GM19023 (cell line): ENCODE results near the gene LIM2.

Experiments used
- ATAC-seq: cut with Tn5 transposase; IDR thresholded peaks from one replicate; pipeline ENCODE4 v1.9.1; 2021; ENCODE audit warnings: mild to moderate bottlenecking, moderate library complexity; ENCODE audit not compliant: unreplicated experiment

LIM2 gene

DNA sequence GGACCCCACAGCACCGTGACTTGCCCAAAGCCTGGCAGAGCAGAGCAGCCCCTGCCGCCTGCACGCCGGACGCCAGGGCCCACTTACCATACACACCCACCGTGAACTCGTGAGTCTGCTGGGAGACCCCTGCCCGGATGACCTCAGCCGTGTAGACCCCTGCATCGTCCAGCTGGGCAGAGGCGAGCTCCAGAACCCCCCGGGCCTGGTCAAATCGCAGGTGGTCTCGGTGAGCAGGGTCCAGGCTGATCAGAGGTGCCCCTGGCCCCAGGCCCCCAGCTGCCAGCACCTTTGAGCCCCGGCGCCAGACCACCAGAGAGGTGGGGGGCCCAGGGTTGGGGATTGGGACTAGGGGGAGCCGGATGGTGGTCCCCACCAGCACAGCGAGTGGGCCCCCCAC lies 46.7 kb downstream of the LIM2 start:
- ATAC-seq = no peak

DNA sequence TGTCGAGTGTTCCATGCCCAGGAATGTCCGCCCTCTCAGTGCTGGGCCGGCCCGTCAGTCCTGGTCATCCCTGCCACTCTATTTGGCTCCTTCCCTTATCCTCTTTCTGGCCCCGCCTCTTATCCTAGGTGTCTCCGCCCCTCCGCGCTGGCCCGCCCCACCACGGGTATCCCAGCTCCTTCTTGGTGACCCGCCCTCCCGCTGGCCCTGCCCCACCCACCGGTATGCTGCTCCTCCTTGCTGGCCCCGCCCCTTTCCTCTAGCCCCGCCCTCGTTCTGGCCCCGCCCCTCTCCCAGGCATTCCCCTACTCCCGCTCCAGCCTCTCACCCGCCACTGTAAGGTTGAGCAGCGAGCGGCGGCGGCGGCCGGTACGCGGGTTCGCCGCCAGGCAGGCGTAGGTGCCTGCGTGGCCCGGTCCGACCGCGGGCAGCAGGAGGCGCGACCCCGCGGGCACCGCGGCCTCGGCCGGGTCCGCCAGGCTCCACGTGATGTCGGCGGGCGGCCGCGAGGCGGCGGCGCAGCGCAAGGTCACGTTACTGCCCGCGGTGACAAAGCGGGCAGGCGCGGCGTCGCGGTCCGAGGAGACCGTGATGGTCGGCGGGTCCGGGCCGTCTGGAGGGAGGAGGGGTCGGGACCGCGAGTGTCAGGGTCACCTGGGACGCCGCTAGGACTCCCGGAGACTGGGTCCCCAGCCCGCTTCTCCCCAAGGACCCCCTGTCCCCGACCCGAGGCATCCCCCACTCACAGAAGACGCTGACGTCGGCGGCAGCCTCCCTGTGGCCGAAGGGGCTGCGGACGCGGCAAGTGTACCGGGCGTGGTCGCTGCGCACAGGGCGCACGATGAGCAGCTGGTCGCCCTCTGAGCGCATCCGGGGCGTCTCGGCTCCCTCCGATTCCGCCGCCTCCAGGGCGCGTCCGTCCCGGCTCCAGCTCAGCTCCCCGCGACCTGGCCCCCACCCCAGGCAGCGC lies 47.8 kb downstream of the LIM2 start:
- peak; percentile 57 for ATAC-seq

DNA sequence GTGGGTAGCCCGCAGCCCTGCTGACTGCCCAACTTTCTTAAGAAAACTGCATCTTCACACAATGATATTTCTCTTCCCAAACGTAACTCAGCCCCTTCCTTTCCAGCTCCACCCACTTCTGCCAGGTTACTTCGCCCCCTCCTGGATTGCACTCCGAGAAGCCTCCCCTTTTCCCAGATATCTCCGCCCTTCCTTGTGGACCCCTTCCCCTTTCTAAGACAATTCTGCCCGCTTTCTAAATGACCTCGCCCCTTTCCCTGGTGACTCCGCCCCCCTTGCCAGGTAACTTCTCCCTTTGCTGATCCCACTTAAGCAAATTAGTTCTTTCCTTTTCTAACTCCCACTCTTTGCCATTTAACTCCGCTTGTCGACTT lies 48.5 kb downstream of the LIM2 start:
- peak; percentile 1 for ATAC-seq

DNA sequence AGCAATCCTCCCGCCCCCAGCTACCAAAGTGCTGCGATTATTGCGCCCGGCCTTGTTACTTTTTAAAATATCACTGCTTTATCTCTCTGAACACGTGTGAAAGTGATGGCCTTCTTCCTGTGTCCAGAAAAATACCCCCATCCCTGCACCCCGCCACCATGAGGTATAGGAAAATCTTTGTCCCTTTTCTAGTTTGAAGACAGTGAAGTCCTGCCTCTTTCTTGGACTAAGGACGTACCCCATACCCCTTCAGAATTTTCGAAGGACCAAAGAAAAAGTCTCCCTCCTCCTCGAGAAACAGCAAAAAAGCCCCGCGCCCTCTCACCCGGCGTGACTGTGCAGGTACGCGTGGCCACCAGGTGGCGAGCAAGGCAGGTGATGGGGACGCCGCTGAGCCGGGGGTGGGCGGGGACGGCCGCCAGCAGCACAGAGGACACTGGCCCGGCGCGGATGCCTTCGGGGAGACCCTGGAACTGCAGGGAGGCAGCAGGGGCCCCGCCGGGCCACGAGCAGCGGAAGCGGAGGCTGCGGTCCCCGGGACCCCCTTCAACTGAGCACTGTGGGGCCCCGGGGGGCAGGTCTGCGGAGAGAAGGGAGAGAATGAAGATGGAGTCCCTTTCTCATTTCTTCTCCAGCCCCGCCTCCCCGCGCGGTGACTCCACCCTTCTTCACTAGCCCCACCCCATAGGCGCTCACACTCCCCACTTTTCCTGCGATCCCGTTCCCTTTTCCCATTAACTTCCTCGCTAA lies 49.0 kb downstream of the LIM2 start:
- ATAC-seq = peak; percentile 50

DNA sequence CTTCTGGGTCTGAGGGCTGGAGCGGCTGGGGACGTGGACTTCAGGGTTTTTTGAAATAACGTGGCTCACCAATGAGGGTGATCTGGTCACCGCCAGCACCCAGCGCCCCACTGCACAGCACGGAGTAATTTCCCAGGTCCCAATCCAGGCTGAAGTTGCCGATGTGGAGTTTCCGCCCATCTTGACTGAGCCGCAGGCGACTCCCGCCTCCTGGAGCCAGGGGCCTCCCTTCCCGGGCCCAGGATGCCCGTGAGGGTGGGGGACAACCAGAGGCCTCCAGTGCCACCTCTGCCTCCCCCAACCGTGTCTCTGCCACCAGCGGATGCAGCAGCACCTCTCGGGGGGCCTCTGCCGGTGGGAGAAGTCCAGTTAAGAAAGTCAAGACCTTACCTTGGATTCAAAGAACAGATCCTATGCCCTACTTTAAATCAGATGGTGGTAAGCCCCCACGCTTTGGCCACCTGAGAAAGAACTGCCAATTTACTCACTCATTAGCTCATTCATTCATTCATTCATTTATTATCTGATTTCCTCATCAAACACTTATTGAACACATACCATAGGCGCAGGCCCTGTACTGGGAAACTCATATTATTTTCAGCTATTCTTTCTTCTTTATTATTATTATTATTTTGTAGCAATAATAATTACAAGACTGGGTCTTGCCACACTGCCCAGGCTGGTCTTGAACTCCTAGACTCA lies 49.8 kb downstream of the LIM2 start:
- no peak for ATAC-seq

DNA sequence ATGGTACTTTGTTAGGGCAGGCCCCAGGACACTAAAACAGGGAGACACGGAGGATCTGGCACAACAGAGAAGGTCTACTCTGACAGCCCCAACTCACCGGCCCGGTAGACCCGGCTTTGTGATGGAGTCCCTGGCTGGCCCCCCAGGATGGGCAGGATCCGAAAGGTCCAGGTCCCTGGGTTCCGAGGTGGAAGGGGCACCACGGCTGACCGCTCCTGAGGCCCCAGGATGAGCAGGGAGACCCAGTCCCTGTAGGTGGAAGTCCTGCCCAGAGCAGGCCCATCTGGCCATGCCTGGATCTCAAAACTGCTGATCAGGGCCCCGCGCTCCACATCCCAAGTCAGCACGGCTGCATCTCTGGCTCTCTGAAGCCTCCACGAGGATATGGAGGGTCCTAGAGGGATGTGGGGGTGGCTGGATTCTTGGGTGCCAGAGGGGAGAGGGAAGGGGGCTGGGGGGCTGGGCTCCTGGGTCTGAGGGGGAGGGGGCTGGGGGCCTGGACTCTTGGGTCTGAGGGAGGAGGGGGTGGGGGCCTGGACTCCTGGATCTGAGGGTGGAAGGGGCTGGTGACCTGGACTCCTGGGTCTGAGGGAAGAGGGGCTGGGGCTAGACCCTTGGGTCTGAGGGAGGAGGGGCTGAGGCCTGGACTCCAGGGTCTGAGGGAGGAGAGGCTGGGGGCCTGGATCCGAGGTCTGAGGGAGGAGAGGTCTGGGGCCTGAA lies 50.5 kb downstream of the LIM2 start:
- no peak for ATAC-seq

DNA sequence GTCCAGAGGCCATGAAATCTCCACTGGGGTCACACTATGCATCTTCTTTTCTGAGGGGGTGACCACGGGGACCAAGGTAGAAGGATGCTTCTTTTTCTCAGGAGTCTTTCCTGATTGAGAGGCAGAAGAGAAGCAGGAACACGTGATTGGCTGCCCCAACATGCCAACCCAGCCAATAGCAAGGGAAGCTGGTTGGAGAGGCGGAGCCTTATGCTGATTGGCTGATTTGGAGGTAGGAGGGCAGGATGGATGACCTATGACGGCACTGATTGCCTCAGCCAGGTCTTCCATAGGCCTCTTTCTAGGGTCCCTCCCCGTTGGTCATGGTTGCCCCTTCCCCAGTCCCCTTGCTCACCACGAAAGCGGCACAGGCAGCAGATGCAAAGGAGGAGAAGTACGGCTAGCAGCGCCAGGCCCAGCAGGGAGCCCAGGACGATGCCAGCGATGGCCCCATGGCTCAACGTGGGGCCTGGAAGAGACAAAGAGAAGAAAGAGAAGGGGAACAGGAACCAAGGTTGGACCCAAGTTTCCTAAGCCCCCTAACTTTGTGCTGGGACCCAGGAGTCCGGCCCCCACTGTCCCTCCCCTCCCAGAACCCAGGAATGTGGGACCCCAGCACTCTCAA lies 53.8 kb downstream of the LIM2 start:
- no peak for ATAC-seq

DNA sequence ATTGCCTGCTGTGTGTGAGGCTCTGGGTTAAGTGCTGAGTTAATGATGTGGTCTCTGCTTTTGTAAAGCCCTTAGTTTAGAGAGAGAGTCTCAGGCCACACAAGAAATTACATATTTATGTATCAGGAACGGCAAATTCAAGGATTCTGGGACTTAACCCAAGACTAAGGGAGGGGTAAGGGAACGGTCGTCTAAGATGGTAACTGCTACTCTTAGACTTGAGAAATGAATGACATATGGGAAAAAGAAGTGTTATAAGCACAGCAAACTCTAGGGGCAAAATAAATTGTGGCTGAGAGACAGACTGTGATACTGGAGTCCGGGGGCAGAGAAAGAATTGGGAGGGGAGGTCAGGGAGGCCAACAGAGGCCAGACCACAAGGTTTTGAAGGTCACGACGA lies 56.1 kb downstream of the LIM2 start:
- ATAC-seq = no peak

DNA sequence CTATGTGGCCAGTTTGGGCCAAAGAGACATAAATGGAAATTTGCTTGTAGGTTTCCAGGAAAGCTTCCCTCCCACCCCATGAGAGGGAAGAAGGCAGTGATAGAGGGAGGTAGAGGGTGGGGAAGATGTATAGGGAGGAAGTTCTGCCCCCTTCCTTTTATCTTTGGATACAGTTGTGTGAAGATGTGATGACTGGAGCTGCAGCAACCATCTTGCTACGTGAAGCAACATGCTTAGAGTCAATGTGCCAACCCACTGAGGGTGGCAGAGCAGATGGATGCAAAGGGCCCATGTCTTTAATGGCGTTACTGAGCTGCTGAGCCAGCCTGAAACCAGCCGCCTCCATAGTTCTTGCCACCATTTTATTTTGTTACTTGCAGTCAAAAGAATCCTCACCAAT lies 56.6 kb downstream of the LIM2 start:
- ATAC-seq = no peak

DNA sequence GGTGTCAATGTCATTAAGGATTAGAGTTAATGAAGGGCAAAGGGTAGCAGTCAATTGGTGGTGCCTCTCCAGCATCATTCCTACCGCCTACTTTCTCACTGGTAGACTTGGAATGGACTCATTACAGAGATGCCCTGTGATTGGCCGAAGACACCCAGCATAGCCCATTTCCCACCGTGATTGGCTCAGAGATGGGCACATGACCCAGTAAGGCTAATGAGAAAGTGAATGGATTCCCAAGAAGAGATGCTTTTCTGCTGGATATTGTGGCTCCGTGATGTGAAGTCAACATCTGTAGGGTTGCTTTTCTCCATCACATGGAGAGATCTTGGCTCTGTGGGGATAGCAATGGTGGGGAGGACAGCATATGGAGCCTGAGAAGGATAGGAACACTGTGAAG lies 57.4 kb downstream of the LIM2 start:
- ATAC-seq = no peak
